Heart left ventricle (tissue), 16 donors: ENCODE results near the gene GEMIN4. TPM values are rescaled to one million over a fixed set of nuclear protein-coding genes. Genes with fewer than 3 reads are reported as not detected.
"Not testable (repeated sequence)": the region's sequence is repeated elsewhere in the genome, so short reads cannot be mapped to it uniquely, and the experiment has no call there.

Source experiments
- ATAC-seq, 4 donors: fragments of 200-7000 bp; cut with Tn5 transposase; one replicate each; pipeline ENCODE4 v1.9.1; 2020 to 2022; ENCODE audit warnings: moderate library complexity in 4 of 4, mild to moderate bottlenecking in 3 of 4, moderate number of reproducible peaks in 1 of 4
- DNase-seq, 5 donors: peaks; one replicate each; pipeline ENCODE4 v3.0.0-alpha.2; 2020
- H3K27ac ChIP-seq, 12 donors: fragments of 200-600 bp; sonication (generic) in 4 of 12; one replicate each; pipeline versions ENCODE4 v1.5.0 to v1.8.0; 2016 to 2022; ENCODE audit warnings: mild to moderate bottlenecking in 2 of 12
- H3K27me3 ChIP-seq, 9 donors: fragments of 200-600 bp; sonication (generic) in 2 of 9; one replicate each; pipeline versions ENCODE4 v1.5.1 to v1.8.0; 2016 to 2022; ENCODE audit warnings: mild to moderate bottlenecking in 3 of 9
- H3K36me3 ChIP-seq, 9 donors: fragments of 200-600 bp; sonication (generic) in 2 of 9; one replicate each; pipeline versions ENCODE4 v1.5.0 to v1.8.0; 2018 to 2022; ENCODE audit warnings: mild to moderate bottlenecking in 2 of 9
- H3K4me1 ChIP-seq, 12 donors: fragments of 200-600 bp; sonication (generic) in 4 of 12; one replicate each; pipeline versions ENCODE4 v1.5.0 to v1.8.0; 2016 to 2022; ENCODE audit warnings: mild to moderate bottlenecking in 3 of 12
- H3K4me3 ChIP-seq, 12 donors: fragments of 200-600 bp; sonication (generic) in 4 of 12; one replicate each; pipeline versions ENCODE4 v1.5.0 to v1.8.0; 2017 to 2022; ENCODE audit warnings: mild to moderate bottlenecking in 9 of 12, moderate library complexity in 4 of 12
- H3K9me3 ChIP-seq, 12 donors: fragments of 200-600 bp; sonication (generic) in 4 of 12; one replicate each; pipeline versions ENCODE4 v1.5.0 to v1.8.0; 2016 to 2022; ENCODE audit warnings: mild to moderate bottlenecking in 1 of 12
- POLR2A ChIP-seq, 2 donors: fragments of 450-650 bp; IDR thresholded peaks; one replicate each; pipeline ENCODE4 v1.6.1; 2017; ENCODE audit warnings: antibody characterized with exemption in 2 of 2, mild to moderate bottlenecking in 2 of 2, moderate library complexity in 2 of 2
- WGBS, 4 donors: extraction: QIAGEN DNeasy Blood & Tissue Kit in 2 of 4; methylation state at CpG; one replicate each; pipeline versions ENCODE4 v1.1.5 to v1.1.7; 2013 to 2018; 5-methylcytosine and 5-hydroxymethylcytosine counted together
- intact Hi-C, 10 donors: fragments of 100-400 bp; cut with DNase I; formaldehyde crosslinking; loops; one replicate each; pipeline versions ENCODE4 v1.11.1 to v1.14.2; 2022
- polyA plus RNA-seq, 2 donors: library from polyadenylated mRNA; stranded (reverse); fragments of 200-250 nt; gene quantifications; one replicate each; pipeline ENCODE4 v1.2.3, GENCODE V29; 2013
- total RNA-seq, 9 donors: library from RNA; depleted of rRNA in 2 of 9; stranded (reverse); fragments of >200 nt in 2 of 9; fragmentation: NEBNext Ultra II Directional in 3 of 9; extraction: Animal tissue kit (Norgen Biotek cat#: 25700) in 3 of 9; gene quantifications; one replicate each; pipeline versions ENCODE4 v1.1.0 to v1.2.4, GENCODE V29; 2016 to 2023
- TF ChIP-seq, protein P1 (sequence below), 12 donors: fragments of 200-600 bp; sonication (generic) in 4 of 12; IDR thresholded peaks; one replicate each; pipeline versions ENCODE4 v1.5.0 to v1.8.0; 2018 to 2022; ENCODE audit warnings: antibody characterized with exemption in 12 of 12, mild to moderate bottlenecking in 5 of 12
- donor health status: ischemic (EF 13 %, LVEDD 7.1; RV severe dilation, severe dysfunction).
- donor health status: healthy with polysubstance abuse.
- donor health status: DM: no; HTN: yes; CAD: no.
- donor health status: DM: no; HTN: no; CAD: no.
- donor health status: ischemic (EF 25% LVEDD 6.9; RV normal size, moderate dysfunction).
- donor health status: ischemic (EF 25% LVEDD 5.7; RV mildly dilated, moderate dysfunction).
- donor health status: healthy.
- donor health status: DM: yes; HTN: yes; CAD: no.
- donor health status: ischemic (EF 35%, LVEDD 5.7; RV mildly dilated, moderate dysfunction).
- donor health status: nonischemic (EF 11% LVEDD 7.7; RV severe dilation, severe dysfunction).
- donor health status: DM: yes; HTN: yes; CAD: no.
- donor health status: PGD.
- donor health status: ischemic (EF 29% LVEDD 5.4; RV normal size, mild dysfunction).
- donor health status: nonischemic (EF 23%, LVEDD 6.1; RV moderate dilation, normal function).

GEMIN4 gene
- total and polyA plus RNA-seq, 11 donors: 3.2 to 20.8 (median 9.8) TPM

GRCh38 chr17:759964-760363, 7.9 kb upstream of the GEMIN4 start:
- ATAC-seq (peak in 2 of 4 donors; percentile 4 to 23), DNase-seq (no peak)
- Histone ChIP-seq H3K4me3 (no peak overlapping the region), H3K36me3 (peaks cover 0 to 79% (median 71%) of the 10 kb centered on the region in 9 donors), H3K27ac (peak overlapping the region in 11 of 12 donors; percentile 40 to 84 (median 69)), H3K4me1 (peaks cover 0 to 23% (median 0%) of the 10 kb centered on the region in 12 donors), H3K27me3 (no peaks in the 10 kb centered on the region), H3K9me3 (no peaks in the 10 kb centered on the region)
- intact Hi-C loops: no loop called here
- WGBS, 4 donors: 66 to 80% (median 72%) methylated on average over 5 of the region's 5 CpGs
- no peak for TF ChIP-seq POLR2A (IDR thresholded peaks at IDR 0.05)
- TF ChIP-seq, protein P1, sequence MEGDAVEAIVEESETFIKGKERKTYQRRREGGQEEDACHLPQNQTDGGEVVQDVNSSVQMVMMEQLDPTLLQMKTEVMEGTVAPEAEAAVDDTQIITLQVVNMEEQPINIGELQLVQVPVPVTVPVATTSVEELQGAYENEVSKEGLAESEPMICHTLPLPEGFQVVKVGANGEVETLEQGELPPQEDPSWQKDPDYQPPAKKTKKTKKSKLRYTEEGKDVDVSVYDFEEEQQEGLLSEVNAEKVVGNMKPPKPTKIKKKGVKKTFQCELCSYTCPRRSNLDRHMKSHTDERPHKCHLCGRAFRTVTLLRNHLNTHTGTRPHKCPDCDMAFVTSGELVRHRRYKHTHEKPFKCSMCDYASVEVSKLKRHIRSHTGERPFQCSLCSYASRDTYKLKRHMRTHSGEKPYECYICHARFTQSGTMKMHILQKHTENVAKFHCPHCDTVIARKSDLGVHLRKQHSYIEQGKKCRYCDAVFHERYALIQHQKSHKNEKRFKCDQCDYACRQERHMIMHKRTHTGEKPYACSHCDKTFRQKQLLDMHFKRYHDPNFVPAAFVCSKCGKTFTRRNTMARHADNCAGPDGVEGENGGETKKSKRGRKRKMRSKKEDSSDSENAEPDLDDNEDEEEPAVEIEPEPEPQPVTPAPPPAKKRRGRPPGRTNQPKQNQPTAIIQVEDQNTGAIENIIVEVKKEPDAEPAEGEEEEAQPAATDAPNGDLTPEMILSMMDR (IDR thresholded peaks at IDR 0.05): no peak

DNA sequence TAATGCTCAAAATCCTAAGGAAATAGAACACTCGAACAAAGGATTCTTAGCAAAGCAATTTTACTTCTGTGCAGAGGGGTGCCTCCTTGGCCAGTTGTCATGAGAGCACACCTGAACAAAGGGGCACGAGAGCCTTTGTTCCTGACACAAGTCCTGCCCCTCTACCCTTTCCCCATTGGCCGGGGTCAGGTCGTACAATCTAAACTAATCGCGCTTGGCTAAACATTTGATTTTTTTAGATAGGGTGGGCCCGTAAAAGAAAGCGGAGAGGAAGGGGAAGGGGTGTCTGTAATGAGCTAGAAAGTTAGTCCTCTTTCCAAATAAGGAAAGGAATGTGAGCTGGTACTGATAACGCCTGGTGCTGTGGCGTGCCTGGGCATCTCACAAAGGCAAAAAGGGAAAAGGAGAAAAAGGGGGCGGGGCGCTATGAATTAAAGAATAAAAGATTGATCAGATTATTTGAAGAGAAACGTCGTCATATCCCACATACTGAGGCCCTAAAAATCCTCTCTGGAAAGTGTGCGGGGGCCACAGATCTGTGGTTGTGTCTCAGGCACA, 4.0 kb upstream of the GEMIN4 start:
- ATAC-seq, H3K9me3 ChIP-seq, H3K27me3 ChIP-seq, H3K4me3 ChIP-seq, intact Hi-C loops, DNase-seq: not testable (repeated sequence)
- Histone ChIP-seq H3K4me1 (peaks cover 0 to 24% (median 6%) of the 10 kb centered on the region in 12 donors), H3K27ac (peak overlapping the region in 9 of 12 donors; percentile 1 to 81 (median 55)), H3K36me3 (peaks cover 0 to 46% (median 36%) of the 10 kb centered on the region in 9 donors)
- WGBS, 4 donors: 42 to 55% (median 50%) methylated on average over 15 of the region's 15 CpGs

DNA sequence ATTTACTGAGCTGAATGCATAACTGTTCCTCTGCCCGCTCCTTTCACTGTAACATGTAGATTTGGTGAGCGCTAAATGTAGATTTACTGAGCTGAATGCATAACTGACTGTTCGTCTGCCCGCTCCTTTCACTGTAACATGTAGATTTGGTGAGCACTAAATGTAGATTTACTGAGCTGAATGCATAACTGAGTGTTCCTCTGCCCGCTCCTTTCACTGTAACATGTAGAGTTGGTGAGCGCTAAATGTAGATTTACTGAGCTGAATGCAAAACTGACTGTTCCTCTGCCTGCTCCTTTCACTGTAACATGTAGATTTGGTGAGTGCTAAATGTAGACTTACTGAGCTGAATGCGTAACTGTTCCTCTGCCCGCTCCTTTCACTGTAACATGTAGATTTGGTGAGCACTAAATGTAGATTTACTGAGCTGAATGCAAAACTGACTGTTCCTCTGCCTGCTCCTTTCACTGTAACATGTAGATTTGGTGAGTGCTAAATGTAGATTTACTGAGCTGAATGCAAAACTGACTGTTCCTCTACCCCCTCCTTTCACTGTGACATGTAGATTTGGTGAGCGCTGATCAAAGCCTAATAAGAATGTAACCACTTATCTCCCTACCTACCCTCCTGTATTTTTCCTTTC, 3.4 kb upstream of the GEMIN4 start:
- Histone ChIP-seq H3K27ac (peak overlapping the region in 9 of 12 donors; percentile 1 to 81 (median 55)), H3K36me3 (peaks cover 0 to 40% (median 29%) of the 10 kb centered on the region in 9 donors), H3K4me1 (peaks cover 0 to 27% (median 13%) of the 10 kb centered on the region in 12 donors)
- H3K9me3 ChIP-seq, DNase-seq, H3K4me3 ChIP-seq, ATAC-seq, intact Hi-C loops, H3K27me3 ChIP-seq: not testable (repeated sequence)
- WGBS, 4 donors: 87 to 94% (median 92%) methylated on average over 9 of the region's 9 CpGs

GRCh38 chr17:753418-753817, 1.4 kb upstream of the GEMIN4 start:
- H3K9me3 ChIP-seq: no peaks in the 10 kb centered on the region
- intact Hi-C loops: loop anchor here in 1 of 10 donors (2.0 kb wide), 1 partner anchor 39 kb away; the partner anchor contains the start of gene VPS53
- H3K4me3 ChIP-seq: no peak overlapping the region
- 83 to 92% (median 87%) methylated on average over 13 of the region's 13 CpGs for WGBS, 4 donors
- H3K4me1 ChIP-seq: peaks cover 0 to 28% (median 13%) of the 10 kb centered on the region in 12 donors
- ATAC-seq (no peak), DNase-seq (no peak)
- H3K27ac ChIP-seq: peak overlapping the region in 1 of 12 donors; percentile 22
- H3K27me3 ChIP-seq: no peaks in the 10 kb centered on the region
- TF ChIP-seq, protein P1 (IDR thresholded peaks at IDR 0.05): no peak
- no peak for TF ChIP-seq POLR2A (IDR thresholded peaks at IDR 0.05)
- H3K36me3 ChIP-seq: peaks cover 0 to 20% (median 15%) of the 10 kb centered on the region in 9 donors

- Histone ChIP-seq H3K4me1 (peaks cover 0 to 28% (median 13%) of the 10 kb centered on the region in 12 donors), H3K27ac (peak overlapping the region; percentile 40 to 90 (median 81)), H3K4me3 (peak overlapping the region; percentile 61 to 94 (median 79)), H3K27me3 (no peaks in the 10 kb centered on the region), H3K9me3 (no peaks in the 10 kb centered on the region), H3K36me3 (peaks cover 0 to 20% (median 12%) of the 10 kb centered on the region in 9 donors)
- TF ChIP-seq, protein P1 (IDR thresholded peaks at IDR 0.05): no peak
- no peak for TF ChIP-seq POLR2A (IDR thresholded peaks at IDR 0.05)
- intact Hi-C loops: loop anchor here in 1 of 10 donors (2.0 kb wide), 1 partner anchor 38 kb away; the partner anchor contains the start of gene VPS53
- peak; percentile 66 to 85 (median 79) for DNase-seq
- 20 to 56% (median 33%) methylated on average over 26 to 43 of the region's 43 CpGs for WGBS, 4 donors
- peak; percentile 43 to 75 (median 68) for ATAC-seq
Measured at GRCh38 chr17:752620-753219, 656 bp upstream of the GEMIN4 start.
